VCaP (cell line): ENCODE results near the gene DDIAS.

ENCODE experiments used
- H3K27ac ChIP-seq: fragments of 450-650 bp; 2 replicates; pipeline ENCODE4 v1.5.1; 2017
- TF ChIP-seq, protein P1 (sequence below): fragments of 450-650 bp; conservative IDR thresholded peaks from 2 replicates; pipeline ENCODE4 v1.5.1; 2017; ENCODE audit warnings: mild to moderate bottlenecking, moderate library complexity

DDIAS gene

DNA sequence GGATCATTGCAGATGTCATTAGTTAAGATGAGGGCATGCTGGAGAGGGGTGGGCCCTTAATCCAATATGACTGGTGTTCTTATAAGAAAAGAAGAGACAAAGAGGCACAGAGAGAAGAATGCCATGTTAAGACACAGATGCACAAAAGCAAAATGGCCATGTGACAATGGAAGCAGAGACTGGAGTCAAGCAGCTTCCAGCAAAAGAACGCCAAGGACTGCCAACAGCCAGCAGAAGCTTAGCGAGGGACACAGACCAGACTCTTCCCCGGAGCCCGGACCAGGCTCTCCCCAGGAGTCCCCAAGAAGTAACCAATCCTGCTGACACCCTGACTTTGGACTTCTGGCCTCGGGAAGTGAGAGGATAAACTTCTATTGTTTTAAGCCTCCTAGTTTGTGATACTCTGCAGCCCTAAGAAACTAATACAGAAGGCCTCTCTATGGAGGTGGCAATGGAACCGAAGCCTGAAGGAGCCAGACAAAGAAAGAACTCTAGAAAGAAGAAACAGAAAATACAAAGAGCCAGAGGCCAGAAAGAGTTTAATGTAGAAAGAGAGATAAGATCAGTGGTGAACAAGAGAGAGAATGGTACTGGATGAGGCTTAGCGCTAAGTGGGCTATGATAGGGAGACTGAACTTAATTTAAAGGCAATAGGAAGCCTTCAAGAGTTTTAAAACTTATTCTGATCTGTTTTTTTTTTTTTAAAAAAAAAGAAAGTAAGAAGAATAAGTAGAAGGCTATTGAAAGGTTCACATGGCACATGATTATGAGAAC lies 29.0 kb upstream of the DDIAS start:
- TF ChIP-seq, protein P1, sequence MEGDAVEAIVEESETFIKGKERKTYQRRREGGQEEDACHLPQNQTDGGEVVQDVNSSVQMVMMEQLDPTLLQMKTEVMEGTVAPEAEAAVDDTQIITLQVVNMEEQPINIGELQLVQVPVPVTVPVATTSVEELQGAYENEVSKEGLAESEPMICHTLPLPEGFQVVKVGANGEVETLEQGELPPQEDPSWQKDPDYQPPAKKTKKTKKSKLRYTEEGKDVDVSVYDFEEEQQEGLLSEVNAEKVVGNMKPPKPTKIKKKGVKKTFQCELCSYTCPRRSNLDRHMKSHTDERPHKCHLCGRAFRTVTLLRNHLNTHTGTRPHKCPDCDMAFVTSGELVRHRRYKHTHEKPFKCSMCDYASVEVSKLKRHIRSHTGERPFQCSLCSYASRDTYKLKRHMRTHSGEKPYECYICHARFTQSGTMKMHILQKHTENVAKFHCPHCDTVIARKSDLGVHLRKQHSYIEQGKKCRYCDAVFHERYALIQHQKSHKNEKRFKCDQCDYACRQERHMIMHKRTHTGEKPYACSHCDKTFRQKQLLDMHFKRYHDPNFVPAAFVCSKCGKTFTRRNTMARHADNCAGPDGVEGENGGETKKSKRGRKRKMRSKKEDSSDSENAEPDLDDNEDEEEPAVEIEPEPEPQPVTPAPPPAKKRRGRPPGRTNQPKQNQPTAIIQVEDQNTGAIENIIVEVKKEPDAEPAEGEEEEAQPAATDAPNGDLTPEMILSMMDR = no peak
- no peak overlapping the region for H3K27ac ChIP-seq

DNA sequence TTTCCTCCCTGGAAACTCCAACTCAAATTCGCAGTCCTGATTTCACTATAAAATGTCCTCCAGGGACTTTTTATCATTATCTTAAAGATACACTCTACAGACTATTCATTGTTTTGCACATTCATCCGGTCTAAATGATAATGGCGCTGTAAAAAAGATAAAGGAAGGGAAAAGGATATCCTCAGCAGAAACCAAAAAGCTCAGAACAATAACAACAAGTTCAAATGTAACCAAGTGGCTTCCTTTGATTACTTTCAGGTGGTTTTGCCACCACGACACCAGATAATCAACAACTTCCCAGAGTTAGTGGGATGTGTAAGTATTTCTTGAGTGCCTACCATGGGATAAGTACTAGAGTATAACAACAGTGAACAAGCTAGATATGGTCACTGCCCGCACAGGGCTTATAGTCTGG lies 27.6 kb upstream of the DDIAS start:
- no peak overlapping the region for H3K27ac ChIP-seq

DNA sequence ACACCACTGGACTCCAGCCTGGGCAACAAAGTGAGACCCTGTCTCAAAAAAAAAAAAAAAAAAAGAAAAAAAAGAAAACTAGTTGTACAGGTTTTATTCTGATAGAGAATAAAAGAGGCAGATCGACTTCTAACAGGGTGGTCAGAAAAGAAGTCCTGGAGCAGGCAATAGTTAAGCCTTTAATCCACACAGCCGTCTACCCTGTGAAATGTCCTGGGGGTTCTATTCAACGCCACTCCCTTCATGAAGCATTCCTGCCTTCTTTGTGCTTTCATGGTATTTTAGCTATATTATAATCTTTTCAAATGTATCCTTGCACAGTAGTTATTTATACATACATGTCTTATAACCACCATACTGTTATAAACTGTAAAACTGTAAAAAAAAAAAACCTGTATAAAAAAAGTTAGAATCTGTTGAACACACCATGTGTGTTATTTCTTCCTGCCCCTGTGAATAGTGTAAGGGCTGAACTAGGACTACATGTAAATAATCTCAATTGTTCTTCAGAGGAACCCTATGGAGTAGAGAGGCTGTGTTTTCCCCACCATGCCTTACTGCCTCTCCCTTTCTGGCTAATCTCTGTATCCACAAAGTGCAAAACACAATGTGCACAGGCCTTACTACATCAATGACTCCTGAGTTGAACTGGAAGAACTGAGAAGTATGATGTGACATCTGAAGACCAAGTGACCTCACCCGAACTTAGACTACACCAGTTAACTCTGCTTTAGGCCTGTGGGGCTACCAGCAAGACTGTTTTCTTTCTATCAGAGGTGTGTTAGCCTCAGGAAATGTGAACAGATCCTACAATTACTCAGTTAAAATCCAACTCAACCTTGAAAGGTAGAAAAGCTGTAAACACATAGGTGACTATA lies 26.7 kb upstream of the DDIAS start:
- H3K27ac ChIP-seq = no peak overlapping the region
- TF ChIP-seq, protein P1 = no peak

More for the DNA sequence above, 27.6 kb upstream of the DDIAS start:
- TF ChIP-seq, protein P1 = no peak

DNA sequence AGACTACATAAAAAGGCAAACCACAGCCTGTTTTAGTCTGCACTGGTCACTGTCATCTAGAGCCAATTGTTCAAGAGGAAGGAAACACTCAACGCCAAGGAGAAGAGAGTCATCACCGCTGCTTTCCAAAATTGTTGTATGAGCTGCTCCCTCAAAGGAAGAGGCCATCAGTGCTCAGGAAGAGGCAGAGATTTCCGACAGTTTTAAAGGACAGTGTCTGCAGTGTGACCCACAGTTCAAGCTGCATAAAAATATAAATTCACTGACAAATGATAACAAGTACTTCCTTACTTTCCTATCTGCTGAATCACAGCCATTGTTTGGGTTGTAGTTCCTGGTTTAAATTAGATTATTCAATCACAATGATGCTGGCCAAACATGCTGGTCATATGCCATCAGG lies 17.7 kb upstream of the DDIAS start:
- TF ChIP-seq, protein P1 = no peak
- H3K27ac ChIP-seq = no peak overlapping the region

DNA sequence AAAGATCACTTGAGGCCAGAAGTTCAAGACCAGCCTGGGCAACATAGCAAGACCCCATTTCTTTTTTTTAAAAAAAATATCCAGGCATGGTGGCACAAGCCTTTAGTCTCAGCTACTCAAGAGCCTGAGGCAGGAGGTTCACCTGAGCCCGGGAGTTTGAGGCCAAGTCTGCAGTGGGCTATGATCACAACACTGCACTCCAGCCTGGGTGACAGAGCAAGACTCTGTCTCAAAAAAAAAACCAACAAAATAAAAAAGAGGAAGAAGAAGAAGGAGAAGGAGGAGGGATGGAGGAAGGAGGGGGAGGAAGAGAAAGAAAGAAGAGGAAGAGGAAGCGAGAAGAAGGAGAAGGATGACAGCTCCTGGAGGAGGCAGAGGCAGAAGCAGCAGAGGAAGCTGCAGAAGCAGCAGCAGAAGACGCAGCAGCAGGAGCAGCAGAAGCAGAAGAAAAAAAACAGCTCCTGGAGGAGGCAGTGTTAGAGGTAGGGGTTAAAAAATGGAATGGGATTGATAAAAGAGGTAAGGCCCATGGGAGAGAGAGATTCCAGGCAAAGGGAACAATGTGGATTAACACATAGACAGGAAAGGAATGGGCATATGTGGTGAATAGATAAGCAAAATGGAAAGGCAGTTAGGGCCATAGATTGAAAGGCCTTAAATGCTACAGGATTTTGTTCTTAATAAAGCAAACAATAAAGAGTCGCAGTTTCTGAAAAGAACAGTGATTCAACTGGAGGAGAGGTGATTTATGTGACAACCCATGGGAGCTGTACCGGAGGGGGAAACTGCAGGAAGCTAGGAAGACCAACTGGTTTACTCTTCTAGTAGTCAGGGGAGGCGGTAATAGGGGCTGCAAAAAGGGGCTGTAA lies 12.2 kb upstream of the DDIAS start:
- TF ChIP-seq, protein P1 = no peak
- H3K27ac ChIP-seq = no peak overlapping the region

DNA sequence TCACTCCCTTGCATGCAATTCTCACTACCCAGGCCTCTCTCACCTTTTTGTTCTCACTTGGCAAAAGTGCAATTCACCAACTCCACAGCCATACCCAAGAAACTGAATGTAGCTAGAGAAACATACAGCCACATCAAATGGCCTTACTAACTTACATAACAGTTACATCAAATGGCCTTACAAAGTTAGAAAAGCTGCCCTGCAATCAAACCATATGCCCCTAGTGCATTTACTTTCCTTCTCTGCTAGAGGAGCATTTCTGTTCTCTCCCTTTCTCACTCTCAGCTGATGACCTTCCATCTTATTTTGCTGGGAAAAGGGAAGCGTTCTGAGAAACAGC lies 11.6 kb upstream of the DDIAS start:
- TF ChIP-seq, protein P1 = no peak
- H3K27ac ChIP-seq = no peak overlapping the region

DNA sequence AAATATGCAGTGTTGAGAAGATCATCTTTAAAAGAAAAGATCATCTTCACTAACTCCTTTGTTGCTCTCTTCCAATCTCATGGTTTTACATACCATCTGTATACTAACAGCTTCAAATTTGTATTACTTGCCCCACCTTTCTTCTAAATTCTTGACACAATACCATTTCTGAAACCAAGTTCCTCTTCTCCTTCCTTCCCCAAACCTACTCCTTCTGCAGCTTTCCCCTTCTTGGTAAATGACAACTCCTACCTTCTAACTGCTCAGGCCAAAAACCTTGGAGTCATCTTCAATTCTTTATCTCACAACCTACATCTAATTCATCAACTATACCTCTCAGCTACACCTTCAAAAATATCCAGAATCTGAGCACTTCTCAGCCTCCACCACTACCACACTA lies 10.6 kb upstream of the DDIAS start:
- no peak overlapping the region for H3K27ac ChIP-seq
- TF ChIP-seq, protein P1 = no peak
